ENCODE results near the gene TPX2. TPM values are rescaled to one million over a fixed set of nuclear protein-coding genes. Genes with fewer than 3 reads are reported as not detected.
"Not testable (repeated sequence)": the region's sequence is repeated elsewhere in the genome, so short reads cannot be mapped to it uniquely, and the experiment has no call there.

The TPX2 gene
- total and polyA plus RNA-seq, 2 of the 8 experiments (the other 6 are each of a cell fraction or from before 2014, with no cell fraction given) = 43.6 to 125 TPM

GRCh38 chr20:31814142-31814541 is 75.1 kb downstream of the TPX2 start:
- H4K91ac ChIP-seq (replicated peaks; ENCODE audit: insufficient read length, low read length); FAIRE-seq; H3K79me1 ChIP-seq (ENCODE audit: low read depth, low read length); H2AFZ ChIP-seq (ENCODE audit: low read length); H3K9ac ChIP-seq (replicated peaks in 1 of 4; ENCODE audit: extremely low read depth in 1 of 4, low read depth in 3 of 4, low read length in 3 of 4); H3K18ac ChIP-seq (ENCODE audit: extremely low read depth, low read length); H3K56ac ChIP-seq (replicated peaks; ENCODE audit: insufficient read length, low read depth, low read length); DNase-seq (ENCODE audit: low read depth in 1 of 2, low spot score in 2 of 2); H2BK12ac ChIP-seq (ENCODE audit: low read depth, low read length); H3K4me3 ChIP-seq (ENCODE audit: extremely low read depth in 1 of 4, insufficient read depth in 2 of 4, low read depth in 3 of 4, low read length in 4 of 4); H3K23ac ChIP-seq (ENCODE audit: insufficient read length); H3K27ac ChIP-seq (ENCODE audit: low read depth, low read length); H3K9me3 ChIP-seq (ENCODE audit: insufficient read depth in 2 of 2, low read depth in 1 of 2, low read length in 1 of 2); H2BK5ac ChIP-seq (ENCODE audit: low read depth, low read length); H3K4me1 ChIP-seq (replicated peaks in 1 of 4; ENCODE audit: control insufficient read depth in 3 of 4, insufficient read depth in 4 of 4, low read length in 3 of 4); H2BK20ac ChIP-seq (ENCODE audit: low read length); H2AK5ac ChIP-seq (ENCODE audit: low read depth, low read length); H2BK15ac ChIP-seq (ENCODE audit: low read length); H3K14ac ChIP-seq (ENCODE audit: insufficient read length); POLR2A ChIA-PET (ENCODE audit: partially characterized antibody); H3K27me3 ChIP-seq (replicated peaks in 1 of 4; ENCODE audit: control insufficient read depth in 3 of 4, extremely low read depth in 1 of 4, insufficient read depth in 3 of 4, low read length in 3 of 4); H3K36me3 ChIP-seq (ENCODE audit: control insufficient read depth in 2 of 4, insufficient read depth in 4 of 4, low read length in 3 of 4); H2BK120ac ChIP-seq (replicated peaks; ENCODE audit: low read depth, low read length); H3K4ac ChIP-seq (replicated peaks; ENCODE audit: insufficient read length, low read depth, low read length); H3K4me2 ChIP-seq (ENCODE audit: insufficient read depth in 1 of 2, low read depth in 2 of 2, low read length in 2 of 2); H4K8ac ChIP-seq (ENCODE audit: extremely low read depth, insufficient read depth, low read length); H4K5ac ChIP-seq (ENCODE audit: insufficient read length, low read depth, low read length); H3K23me2 ChIP-seq (ENCODE audit: low read depth, low read length); H3K79me2 ChIP-seq (ENCODE audit: control insufficient read depth in 1 of 2, insufficient read depth in 2 of 2, low read length in 2 of 2); H4K20me1 ChIP-seq (replicated peaks in 1 of 2; ENCODE audit: control insufficient read depth in 1 of 2, insufficient read depth in 2 of 2, low read length in 2 of 2): not testable (repeated sequence)
- 87% methylated on average over 7 of the region's 7 CpGs; no CpG with 5 or more reads in 1 of the 2 experiments for WGBS, 2 experiments (ENCODE audit: extremely low coverage in 1 of 2, insufficient coverage in 1 of 2, insufficient read length in 1 of 2, insufficient replicate concordance in 2 of 2, low coverage in 1 of 2, low lambda C conversion rate in 2 of 2, missing lambda C conversion rate in 1 of 2)
- CTCF ChIA-PET (ENCODE audit: partially characterized antibody) = interaction anchor here (1.1 to 2.1 kb wide), 4 partner anchors 10 to 179 kb away, joined by 3 to 8 read pairs (median 6); no protein-coding TSS in a partner anchor
